Activated CD4-positive, alpha-beta T cell treated with anti-CD3 and anti-CD28 coated beads, Interleukin-2, Interleukin-6, amounts not matched to agents 100 ng/mL and 50 ng/mL, durations not matched to agents 16 hours and 8 hours (primary cell): Measurements from ENCODE around the gene OR5M3.

Experiments used
- DNase-seq: peaks from one replicate; pipeline ENCODE4 v3.0.0-alpha.2; 2020

The OR5M3 gene

DNA sequence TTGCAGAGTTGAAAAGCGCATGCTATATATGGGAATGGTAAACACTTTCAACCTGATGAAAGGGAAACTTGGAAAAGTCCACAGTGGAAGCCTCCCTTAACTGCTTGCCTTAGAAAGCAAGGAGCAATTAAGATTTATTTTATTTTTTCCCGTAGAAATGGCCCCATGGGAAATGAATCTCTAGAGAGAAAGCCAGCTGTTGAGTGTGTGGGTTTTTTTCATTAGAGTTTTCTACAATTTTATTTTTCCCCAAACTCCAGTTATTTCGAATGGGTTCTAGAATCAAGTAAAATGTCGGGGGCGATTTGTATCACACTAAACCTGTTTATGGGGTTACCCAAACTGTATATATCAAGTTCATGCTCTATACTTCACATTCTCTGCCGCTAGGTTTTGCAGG lies at the start of gene OR5M3:
OR5M3 (minus strand) TSS at position 101 of the 400 bp plus-strand sequence. CDS start 2,855 bp downstream, outside the sequence.
- DNase-seq: no peak

DNA sequence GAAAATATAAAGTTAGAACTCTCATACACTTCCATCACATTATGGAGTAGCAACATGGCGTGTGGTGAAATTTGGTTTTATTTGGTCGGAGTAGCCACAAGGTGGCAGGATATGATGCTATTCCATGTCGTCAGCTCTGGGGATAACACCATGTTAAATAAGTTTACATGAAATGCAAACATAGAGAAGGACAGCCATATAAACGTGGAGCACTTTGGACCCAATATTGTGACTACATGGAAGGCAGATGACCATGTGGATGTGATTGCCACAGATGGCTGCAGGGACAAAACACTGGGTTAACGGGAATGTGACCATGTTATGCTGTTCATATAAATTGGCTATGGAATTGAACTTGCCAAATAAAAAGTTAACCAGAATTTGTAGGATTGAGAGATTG lies 48.9 kb upstream of the OR5M3 start:
- DNase-seq: no peak

DNA sequence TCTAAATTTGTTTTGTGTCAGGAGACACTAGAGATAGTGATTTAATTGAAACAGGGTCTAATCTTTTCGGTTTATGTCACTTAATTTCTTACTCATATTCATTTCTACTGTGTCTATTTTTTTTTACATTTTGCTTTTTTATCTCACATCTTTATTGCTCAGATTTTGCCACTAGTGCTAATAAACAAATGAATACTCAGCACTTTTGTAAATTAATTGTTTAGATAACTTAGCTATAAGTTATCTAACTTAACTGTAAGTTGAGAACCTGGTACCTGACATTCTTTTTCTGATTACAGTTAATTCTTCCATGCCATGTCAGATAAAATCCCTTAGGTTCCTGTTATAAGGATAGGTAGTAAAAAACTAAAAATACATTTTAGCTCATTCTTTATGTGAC lies 40.1 kb upstream of the OR5M3 start:
- DNase-seq: no peak

DNA sequence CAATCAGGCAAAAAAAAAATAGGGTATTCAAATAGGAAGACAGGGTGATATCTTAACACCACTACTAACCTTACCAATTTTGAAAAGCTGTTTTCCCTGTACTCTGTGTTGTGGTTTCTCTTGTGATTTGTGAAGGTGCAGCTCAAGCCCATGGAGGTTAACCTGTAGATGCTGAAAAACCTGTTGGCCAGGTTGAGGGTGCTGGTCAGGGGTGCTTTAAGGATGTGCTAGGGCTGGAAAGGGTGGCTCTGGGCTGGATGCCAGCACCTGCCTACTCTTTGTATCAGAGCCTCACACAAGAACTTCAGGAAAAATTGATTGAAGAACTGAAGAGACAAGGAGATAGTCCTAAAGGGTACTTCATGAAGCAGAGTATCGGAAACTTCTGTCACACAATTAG lies 36.3 kb upstream of the OR5M3 start:
- no peak for DNase-seq

DNA sequence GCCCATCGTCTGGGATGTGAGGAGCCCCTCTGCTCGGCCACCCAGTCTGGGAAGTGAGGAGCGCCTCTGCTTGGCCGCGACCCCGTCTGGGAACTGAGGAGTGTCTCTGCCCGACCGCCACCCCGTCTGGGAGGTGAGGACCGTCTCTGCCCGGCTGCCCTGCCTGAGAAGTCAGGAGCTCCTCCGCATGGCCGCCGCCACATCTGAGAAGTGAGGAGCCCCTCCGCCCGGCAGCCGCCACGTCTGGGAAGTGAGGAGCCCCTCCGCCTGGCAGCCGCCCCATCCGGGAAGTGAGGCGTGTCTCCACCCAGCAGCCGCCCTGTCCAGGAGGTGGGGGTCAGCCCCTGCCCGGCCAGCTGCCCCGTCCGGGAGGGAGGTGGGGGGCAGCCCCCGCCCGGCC lies 23.9 kb upstream of the OR5M3 start:
- no peak for DNase-seq

DNA sequence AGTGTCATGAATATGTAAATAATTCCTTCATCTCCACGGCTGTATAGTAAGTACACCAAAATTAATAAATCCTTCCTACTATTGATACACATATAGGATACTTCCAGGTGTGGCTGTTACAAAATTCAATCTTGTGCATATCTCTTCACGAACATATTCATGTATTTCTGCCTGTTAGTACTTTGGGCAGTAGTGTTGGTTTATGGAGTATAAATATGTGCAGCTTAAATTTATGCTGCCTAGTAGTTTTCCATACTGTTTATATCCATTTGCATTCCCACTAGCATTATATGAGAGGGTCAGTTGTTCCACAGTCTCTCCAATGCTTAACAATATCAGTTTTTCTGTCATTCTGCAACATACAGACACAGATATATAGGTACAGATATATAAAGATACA lies 22.0 kb upstream of the OR5M3 start:
- DNase-seq: no peak

DNA sequence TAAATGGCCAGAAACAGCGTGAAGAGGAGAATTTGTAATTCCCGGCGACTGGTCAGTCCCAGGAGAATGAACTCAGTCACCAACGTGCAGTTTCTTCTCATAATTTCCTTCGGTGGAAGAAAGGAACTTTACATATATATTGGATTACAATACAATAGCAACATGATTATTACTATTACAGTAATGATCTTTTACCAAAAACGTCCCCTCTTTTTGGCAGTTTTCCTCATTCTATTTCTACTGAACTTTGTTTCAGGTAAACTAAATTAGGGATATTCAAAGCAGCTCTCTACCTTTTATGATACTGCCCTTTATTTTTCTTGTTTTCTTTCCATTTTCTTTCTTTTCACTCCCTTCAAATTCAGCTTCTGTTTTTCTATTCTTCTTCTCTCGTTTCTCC lies 18.1 kb upstream of the OR5M3 start, which contains the start of gene OR5M8:
OR5M8 (minus strand) TSS at position 101 of the 400 bp plus-strand sequence; CDS start at position 101, 0 bp downstream.
- no peak for DNase-seq

DNA sequence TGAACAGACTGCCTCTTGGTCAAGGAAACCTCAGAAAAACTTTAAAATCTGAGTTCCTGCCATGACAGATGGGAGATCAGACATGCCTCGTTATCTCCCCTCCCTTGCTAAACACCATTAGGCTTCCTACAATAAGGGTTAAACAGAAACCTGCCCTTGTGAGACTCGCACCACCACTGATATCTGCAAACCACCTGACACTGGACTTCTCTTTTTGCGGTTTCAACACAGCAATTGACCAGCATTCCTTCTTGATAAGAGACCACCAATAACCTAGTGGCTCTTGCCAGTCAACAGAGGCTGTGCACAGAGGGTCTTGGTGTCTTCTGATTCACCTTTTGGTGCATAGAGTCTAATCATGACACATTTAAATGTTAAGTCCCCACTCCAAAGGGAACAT lies 13.6 kb upstream of the OR5M3 start:
- DNase-seq: no peak

DNA sequence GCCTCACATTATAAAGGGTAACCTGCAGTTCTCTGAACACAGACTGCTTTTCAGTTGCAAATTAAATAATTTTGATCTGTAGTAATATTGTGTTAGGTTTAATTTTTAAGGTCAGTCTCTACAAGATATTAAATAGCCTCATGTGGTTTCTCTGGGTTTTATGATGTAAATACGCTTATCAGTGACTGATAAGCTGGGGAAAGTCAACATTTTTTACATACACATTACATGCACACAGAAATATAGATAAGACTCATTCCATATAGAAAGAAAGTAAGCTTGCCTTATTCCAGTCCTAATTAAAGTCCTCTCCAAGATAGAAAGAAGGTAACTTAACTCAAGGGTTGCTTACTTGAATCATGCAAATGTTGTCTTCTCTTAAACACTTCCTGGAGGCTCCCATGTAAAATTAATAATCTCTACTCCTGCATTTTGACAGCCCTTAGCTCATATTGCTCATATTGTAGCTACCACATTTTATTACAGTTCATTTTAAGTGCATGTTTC lies 1.6 kb upstream of the OR5M3 start:
- no peak for DNase-seq

DNA sequence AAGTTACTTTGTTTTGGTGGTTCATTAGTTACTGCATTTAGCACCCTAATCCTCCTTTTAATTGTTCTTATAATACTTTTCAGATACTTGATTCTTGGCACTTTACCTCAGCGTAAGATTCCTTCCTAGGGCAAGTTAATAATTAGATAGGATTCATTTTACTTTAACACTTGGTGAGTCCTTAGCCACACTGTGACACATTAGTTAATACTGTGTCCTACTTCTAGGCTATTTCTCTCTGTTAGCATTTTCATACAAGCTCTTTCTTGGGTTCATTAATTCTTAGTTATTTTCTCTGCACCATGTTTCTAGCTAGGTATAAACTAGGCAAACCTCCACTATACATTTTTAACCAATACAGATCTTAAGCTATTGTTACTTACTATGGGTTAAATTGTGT lies 16.1 kb downstream of the OR5M3 start:
- DNase-seq: no peak

DNA sequence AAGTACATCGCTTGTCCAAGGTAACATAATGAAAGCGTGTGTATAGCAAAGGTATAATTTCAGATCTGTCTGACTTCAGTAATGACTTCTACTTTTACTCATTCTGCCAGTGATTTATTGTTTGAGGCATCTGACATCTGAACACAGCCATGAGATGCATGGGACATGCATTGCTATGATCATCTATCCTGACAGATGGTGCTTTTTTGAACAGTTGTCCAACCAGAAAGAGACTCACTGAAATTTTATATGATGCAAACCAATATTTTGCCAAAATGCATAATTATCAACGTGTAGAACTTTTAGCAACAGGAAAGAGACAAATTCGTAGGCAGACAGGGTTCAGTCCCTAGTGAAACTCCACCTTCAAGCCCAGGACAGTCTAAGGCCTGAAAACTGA lies 19.6 kb downstream of the OR5M3 start:
- no peak for DNase-seq
